ENCODE data around the gene RABEP2.

GRCh38 chr16:28884045-28884444 is 41.0 kb downstream of the RABEP2 start:
- no peak for TF ChIP-seq EP300 (IDR thresholded peaks at IDR 0.05)
- no peak for TF ChIP-seq CTCF (IDR thresholded peaks at IDR 0.05)

Measured in ovary (tissue), 3 donors.